SJCRH30 (cell line): ENCODE results near the gene RER1. TPM values are rescaled to one million over a fixed set of nuclear protein-coding genes. Genes with fewer than 3 reads are reported as not detected.

Experiments
- DNase-seq, 2 experiments: peaks; one replicate each; pipeline ENCODE4 v3.0.0-alpha.2; 2015 to 2020
- H3K27ac ChIP-seq: fragments of 250-450 bp; sonication (Bioruptor Pico); 2 replicates; pipeline ENCODE4 v1.5.1; 2020; ENCODE audit warnings: mild to moderate bottlenecking, moderate library complexity
- H3K27me3 ChIP-seq: fragments of 250-450 bp; sonication (Bioruptor Pico); 2 replicates; pipeline ENCODE4 v1.5.1; 2020; ENCODE audit warnings: mild to moderate bottlenecking, moderate library complexity
- H3K36me3 ChIP-seq: fragments of 250-450 bp; sonication (Bioruptor Pico); 2 replicates; pipeline ENCODE4 v1.5.1; 2020; ENCODE audit warnings: mild to moderate bottlenecking, moderate library complexity
- H3K4me1 ChIP-seq: fragments of 250-450 bp; sonication (Bioruptor Pico); 2 replicates; pipeline ENCODE4 v1.5.1; 2020; ENCODE audit warnings: mild to moderate bottlenecking, moderate library complexity
- H3K4me3 ChIP-seq: fragments of 250-450 bp; sonication (Bioruptor Pico); 2 replicates; pipeline ENCODE4 v1.5.1; 2020; ENCODE audit warnings: mild to moderate bottlenecking, moderate library complexity
- H3K9me3 ChIP-seq: fragments of 250-450 bp; sonication (Bioruptor Pico); replicated peaks from 2 replicates; pipeline ENCODE4 v1.5.1; 2020; ENCODE audit warnings: mild to moderate bottlenecking, moderate library complexity
- total RNA-seq: library from RNA; depleted of rRNA; stranded (reverse); fragments of >200 nt; shearing (Covaris generic); gene quantifications from 2 replicates; pipeline ENCODE4 v1.2.3, GENCODE V29; 2014

RER1 gene
- total RNA-seq, 1 experiment from 2014 or later, result 145 TPM

DNA sequence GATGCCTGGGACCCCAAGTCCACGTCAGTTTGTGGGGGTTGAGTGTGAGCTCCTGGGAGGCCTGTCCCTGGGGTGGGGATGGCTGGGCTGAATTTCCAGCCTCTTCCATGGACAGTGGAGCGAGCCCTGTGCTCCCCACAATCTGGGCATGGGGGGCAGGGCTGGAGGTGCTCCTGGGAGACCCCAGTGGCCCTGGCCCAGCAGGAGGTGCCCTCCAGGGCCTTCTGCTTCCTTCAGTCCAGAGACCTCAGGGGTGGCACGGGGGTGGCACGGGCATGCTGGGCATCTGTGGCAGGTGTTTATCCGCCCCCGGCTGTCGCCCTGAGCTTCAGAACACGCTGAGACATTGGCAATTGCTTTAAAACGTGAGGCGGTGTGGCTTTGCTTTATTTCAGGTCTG lies 41.1 kb upstream of the RER1 start:
- H3K4me3 ChIP-seq, result no peak overlapping the region
- H3K27ac ChIP-seq, result no peak overlapping the region
- DNase-seq, result no peak
- no peaks in the 10 kb centered on the region for H3K36me3 ChIP-seq
- peaks cover 13% of the 10 kb centered on the region for H3K4me1 ChIP-seq
- peaks cover 20% of the 10 kb centered on the region for H3K27me3 ChIP-seq
- H3K9me3 ChIP-seq, result no peaks in the 10 kb centered on the region

DNA sequence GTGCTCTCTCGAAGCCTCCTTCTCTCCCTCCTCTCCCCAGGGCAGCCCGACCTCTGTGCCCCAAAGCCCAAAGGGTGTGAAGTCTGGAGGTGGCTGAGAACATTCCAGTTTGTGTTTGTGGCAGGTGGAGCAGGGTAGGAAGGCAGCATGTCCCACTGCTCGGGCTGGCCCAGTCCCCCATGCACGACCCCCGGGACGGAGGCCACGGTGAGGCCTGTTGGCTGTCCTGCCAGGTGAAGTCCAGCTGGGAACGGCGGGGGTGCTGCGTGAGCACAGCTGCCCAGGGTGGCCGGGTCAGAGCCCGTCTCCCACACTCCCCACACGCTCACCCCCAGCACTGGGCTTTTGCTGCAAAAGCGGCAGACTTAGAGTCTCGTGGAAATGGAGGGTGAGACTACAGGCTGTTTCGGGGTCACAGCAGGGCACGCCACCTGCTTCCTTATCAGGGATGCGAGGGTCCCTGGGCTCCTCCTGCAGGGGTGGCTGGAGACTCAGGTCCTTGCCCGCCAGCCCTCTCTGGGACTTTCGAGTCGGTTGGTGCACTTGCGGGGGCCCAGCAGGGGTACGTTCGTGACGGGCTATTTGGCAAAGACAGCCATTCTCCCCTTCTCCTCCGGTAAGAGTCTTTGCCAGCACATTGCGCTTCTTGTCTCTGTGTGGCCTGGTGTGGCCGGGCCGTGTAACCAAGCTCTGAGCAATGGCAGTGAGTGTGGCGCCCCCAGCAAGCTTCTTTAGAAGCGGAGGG lies 40.6 kb upstream of the RER1 start:
- no peak overlapping the region for H3K27ac ChIP-seq
- H3K27me3 ChIP-seq, result peaks cover 20% of the 10 kb centered on the region
- no peaks in the 10 kb centered on the region for H3K9me3 ChIP-seq
- H3K36me3 ChIP-seq, result no peaks in the 10 kb centered on the region
- H3K4me3 ChIP-seq, result no peak overlapping the region
- no peak for DNase-seq
- H3K4me1 ChIP-seq, result peaks cover 16% of the 10 kb centered on the region

DNA sequence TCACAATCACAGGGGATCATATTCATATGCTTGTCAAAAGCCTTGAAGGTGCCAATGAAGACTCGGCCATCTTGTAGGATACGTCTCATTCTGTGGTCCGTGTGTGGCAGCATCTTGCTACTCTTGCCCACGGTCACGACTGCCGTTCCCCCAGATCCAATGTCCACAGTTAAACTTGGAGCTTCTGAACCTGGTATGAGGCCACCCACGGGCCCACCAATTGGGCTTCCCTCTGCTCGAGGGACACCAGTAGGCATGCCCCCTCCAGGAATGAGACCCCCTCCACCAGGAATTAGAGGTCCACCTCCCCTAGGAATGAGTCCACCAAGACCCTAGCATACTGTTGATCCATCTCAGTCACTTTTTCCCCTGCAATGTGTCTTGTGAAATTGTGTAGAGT lies 39.9 kb upstream of the RER1 start:
- Histone ChIP-seq H3K36me3 (no peaks in the 10 kb centered on the region), H3K27me3 (peaks cover 20% of the 10 kb centered on the region), H3K4me1 (peaks cover 16% of the 10 kb centered on the region), H3K4me3 (no peak overlapping the region), H3K9me3 (no peaks in the 10 kb centered on the region), H3K27ac (no peak overlapping the region)
- DNase-seq, result no peak

DNA sequence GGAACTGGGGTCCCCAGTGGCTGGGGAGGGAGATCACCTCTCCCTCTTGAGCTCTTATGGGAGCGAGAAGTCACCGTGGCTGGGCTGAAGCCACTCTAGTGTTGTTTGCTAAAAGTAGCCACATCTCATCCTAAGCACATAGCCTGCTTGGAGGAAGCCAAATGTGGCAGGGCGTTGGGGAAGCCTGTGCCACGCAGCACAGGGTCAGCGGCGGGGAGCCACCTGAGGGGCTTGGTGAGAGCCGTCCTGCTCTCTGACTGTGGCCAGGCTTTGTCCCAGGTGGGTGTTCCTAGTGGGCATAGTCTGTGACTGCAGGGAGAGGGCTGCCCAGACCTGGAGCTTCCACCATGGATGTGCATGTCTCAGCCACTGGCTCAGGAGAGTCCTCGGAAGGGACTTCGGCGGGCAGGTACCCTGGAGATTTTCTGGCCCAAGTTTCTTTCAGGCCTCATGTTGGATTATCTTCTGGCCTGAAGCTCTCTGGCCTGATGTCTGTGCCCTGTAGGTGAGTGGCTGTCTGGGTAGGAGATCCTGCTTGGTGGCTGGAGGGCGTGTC lies 39.2 kb upstream of the RER1 start:
- H3K4me3 ChIP-seq, result no peak overlapping the region
- no peaks in the 10 kb centered on the region for H3K36me3 ChIP-seq
- no peak overlapping the region for H3K27ac ChIP-seq
- H3K27me3 ChIP-seq, result peaks cover 20% of the 10 kb centered on the region
- peaks cover 16% of the 10 kb centered on the region for H3K4me1 ChIP-seq
- no peak for DNase-seq
- H3K9me3 ChIP-seq, result no peaks in the 10 kb centered on the region

DNA sequence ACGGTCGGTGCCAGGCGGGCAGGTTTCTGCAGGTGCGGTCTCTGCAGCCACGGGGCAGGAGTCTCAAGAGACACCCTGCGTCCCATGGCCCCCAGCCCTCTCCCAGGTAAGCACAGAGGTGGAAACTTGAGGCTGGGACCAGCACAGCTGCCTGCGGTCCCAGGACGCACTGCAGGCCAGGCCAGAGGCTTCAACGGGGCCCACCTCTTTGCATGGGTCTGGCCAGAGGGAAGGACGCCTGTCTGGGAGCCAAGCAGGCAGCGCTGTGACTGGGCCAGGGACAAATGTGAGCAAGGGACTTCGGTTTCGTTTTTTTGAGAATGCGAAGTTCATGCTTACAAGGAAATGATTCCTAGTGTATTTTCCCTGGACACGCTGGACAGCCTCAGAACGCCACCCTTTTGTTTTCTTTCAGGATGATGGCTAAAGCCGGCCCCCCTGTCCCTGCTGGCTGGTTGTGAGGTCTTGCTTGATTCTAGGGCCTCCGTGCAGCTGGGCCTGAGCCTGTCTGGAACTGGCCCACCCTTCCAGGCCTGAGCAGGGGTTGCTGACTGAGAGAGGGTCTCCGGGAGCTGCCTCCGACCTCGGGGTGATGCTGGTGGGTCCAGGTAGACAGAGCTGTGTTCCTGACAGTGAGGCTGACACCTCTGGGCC lies 38.6 kb upstream of the RER1 start:
- Histone ChIP-seq H3K4me3 (no peak overlapping the region), H3K27me3 (peaks cover 20% of the 10 kb centered on the region), H3K4me1 (peaks cover 16% of the 10 kb centered on the region), H3K27ac (no peak overlapping the region), H3K9me3 (no peaks in the 10 kb centered on the region), H3K36me3 (no peaks in the 10 kb centered on the region)
- DNase-seq, result no peak

DNA sequence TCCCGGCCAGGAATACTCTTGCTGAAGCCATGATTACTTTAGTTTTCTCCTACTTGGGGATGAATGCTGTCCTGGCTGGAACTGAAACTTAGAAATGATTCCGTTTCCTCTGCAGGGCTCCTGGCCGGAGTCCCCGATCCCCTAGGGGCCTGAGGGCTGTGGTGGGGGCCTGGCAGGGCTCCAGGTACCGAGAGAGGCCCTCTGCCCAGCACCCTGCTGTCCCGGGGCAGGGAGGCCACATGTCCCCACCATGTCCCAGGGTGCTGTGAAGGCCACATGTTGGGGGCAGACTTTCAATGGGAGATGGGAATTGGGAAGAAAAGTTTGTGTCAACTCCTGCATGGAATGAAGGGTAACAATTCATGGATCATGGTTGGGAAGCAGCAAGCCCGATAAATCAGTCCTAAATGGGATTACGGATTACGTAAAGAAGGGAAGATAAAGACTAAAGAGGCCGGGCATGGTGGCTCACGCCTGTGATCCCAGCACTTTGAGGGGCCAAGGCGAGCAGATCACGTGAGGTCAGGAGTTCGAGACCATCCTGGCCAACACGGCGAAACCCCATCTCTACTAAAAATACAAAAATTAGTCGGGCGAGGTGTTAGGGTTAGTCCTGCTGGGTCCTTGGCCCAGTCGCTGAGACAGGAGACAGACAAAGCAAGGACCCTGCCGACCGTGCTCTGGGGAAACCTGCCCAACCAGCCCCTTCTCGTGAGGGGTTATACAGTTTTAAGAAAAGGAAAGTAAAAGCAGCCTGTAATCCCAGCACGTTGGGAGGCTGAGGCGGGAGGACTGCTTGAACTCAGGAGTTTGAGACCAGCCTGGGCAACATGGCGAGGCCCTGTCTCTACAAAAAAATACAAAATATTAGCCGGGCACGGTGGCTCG lies 37.8 kb upstream of the RER1 start:
- no peak overlapping the region for H3K27ac ChIP-seq
- H3K36me3 ChIP-seq, result no peaks in the 10 kb centered on the region
- peaks cover 20% of the 10 kb centered on the region for H3K27me3 ChIP-seq
- peaks cover 16% of the 10 kb centered on the region for H3K4me1 ChIP-seq
- no peaks in the 10 kb centered on the region for H3K9me3 ChIP-seq
- H3K4me3 ChIP-seq, result no peak overlapping the region
- no peak for DNase-seq

DNA sequence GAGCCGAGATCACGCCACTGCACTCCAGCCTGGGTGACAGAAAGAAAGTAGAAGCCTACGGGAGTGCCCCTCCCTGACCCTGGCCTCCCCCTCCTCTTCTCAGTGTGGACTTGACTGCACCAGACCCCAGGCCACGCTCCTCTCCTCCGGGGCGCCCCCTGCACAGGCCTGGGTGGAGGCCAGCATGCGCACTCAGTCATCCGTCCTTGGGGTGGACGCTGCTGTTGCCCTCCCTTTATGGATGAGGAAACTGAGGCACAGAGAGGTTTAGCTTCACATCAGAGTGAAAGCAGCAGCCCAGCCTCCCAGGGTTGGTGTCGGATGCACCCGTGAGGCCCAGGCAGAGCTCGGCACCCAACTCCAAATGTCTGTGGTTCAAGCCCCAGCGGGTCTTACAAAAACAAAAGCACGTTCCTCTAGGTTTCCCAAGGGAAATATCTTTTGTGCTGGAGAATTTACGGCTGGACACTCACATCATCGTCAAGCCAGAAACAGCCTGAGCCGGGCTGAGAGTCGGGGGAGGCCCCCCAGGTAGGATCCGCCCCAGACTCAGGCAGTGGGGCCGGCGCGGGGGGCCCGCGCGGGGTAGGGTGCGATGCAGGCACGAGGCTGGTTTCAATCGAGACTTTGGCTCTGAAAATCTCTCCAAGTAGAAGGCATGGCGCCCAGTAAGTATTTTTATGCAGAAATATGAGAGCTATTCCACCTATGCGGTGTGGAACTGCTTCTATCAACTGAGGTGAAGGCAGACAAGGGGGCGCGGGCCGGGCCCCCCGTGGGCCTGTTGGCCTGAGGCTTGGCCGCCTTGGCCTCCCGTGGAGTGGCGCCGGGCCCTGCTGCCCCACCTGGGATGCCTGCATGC lies 36.9 kb upstream of the RER1 start:
- Histone ChIP-seq H3K9me3 (no peaks in the 10 kb centered on the region), H3K27ac (no peak overlapping the region; the same call in 1 of the 2 replicates), H3K27me3 (peaks cover 20% of the 10 kb centered on the region), H3K4me3 (no peak overlapping the region), H3K4me1 (peaks cover 16% of the 10 kb centered on the region), H3K36me3 (no peaks in the 10 kb centered on the region)
- DNase-seq, result no peak

DNA sequence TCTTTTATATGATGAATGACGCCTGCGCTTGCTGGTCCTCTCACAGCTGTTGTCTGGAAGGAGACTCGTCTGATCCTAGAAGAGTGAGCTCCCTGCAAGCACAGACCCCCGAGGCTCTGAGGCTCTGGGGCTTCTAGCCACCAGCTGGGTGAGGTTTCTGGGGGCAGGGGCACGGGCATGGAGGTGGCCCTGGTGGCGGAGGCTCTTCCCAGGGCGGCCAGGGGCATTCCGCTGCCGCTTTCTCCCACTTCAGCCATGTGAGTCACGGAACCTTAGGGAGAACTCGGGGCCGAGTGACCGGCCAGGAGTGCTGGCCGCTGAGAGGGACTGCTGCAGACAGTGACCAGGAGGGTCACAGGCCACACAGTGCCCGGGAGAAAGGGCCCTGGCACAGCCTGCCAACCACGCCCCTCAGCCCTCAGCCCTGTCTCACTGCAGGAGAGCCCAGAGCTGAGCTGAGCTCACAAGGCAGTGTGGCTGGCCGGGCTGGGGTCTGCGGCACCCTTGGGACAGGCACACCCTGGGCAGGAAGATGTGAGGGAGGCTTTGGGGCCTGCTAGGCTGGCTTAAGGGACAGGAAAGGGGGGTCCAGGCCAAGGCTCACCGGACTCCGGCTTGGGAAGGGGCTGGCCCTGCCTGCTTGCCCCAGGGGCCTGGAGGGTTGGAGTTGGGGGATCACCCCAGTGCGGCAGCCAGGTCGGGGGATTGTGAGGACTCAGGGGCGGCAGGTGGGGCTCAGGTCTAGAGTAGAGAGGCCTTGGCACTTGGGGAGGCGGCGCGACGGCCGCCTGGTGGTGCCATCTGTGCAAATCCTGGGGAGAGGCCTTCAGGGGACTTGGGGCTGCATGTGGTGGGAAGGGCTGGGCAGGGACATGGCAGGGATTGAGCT lies 36.0 kb upstream of the RER1 start:
- Histone ChIP-seq H3K4me1 (peaks cover 16% of the 10 kb centered on the region), H3K4me3 (no peak overlapping the region), H3K36me3 (no peaks in the 10 kb centered on the region), H3K9me3 (no peaks in the 10 kb centered on the region), H3K27me3 (peaks cover 20% of the 10 kb centered on the region), H3K27ac (no peak overlapping the region; the same call in 1 of the 2 replicates)
- peak in 1 of 2 experiments; percentile 46 for DNase-seq

DNA sequence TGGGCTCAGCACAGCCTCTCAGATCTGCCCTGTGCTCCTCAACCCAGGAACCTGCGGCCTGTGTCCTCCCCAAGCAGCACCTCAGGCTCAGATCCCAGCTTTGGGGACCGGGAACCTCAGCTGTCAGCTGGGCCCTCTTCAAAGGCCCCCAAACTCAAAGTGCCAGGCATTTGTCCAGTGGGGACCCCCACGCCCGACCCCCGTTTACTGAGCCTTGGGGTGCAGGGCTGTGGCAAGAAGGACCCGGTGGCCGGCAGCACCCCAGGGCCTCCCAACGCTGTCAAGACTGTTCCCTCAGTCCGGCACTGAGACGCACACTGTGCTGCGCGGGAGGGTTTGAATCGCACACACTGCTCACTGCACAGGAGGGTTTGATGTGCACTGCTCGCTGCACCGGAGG lies 35.2 kb upstream of the RER1 start:
- peaks cover 16% of the 10 kb centered on the region for H3K4me1 ChIP-seq
- peaks cover 14% of the 10 kb centered on the region; the same call in 1 of the 2 replicates for H3K27me3 ChIP-seq
- no peaks in the 10 kb centered on the region for H3K36me3 ChIP-seq
- H3K9me3 ChIP-seq, result no peaks in the 10 kb centered on the region
- no peak for DNase-seq
- no peak overlapping the region for H3K27ac ChIP-seq
- no peak overlapping the region for H3K4me3 ChIP-seq

DNA sequence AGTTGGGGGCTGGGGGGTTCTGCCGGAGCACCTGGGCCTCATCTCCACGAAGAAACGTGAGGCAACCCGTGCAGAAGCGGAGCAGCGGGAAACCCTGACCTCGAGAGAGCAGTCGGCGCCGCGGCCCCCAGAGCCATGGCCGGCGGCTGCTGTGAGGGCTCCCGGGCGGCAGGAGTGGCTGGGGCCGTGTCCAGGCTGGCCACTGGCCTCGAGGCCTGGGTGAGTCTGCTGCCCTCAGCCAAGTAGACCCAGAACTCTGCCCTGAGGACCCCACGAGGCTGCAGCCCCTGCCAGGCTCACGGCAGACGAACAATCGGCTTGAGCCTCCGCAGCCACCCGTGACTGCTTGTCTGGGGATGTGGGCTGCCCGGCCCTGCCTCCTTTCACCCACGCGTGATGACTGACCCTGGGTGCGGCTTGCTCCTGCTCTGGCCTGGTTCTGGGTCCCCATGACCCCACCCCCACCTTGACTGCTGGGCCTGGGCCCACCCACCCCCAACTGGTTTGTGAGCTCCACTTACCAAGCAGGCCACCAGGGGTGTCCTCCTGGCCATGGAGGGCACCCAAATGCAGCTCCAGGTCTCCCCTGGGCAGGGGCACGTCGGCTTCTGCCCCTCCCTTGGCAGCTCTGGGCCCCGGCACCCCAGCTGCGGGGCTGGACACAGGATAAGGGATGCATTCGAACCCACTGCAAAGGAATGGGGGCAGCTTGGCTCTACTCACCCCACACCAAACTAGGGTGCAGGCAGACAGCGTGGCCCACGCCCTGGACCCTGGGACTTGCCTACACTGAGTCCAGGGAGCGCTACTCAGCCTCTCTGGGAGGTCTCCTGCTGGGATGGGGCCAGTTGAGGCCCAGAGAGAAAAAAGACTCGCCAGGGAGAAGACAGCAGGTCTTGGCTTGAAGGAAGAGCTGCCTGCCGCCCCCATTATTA lies 34.5 kb upstream of the RER1 start:
- DNase-seq, result no peak
- Histone ChIP-seq H3K27me3 (peaks cover 14% of the 10 kb centered on the region; the same call in 1 of the 2 replicates), H3K9me3 (no peaks in the 10 kb centered on the region), H3K4me3 (no peak overlapping the region), H3K36me3 (no peaks in the 10 kb centered on the region), H3K4me1 (peaks cover 16% of the 10 kb centered on the region), H3K27ac (no peak overlapping the region)

DNA sequence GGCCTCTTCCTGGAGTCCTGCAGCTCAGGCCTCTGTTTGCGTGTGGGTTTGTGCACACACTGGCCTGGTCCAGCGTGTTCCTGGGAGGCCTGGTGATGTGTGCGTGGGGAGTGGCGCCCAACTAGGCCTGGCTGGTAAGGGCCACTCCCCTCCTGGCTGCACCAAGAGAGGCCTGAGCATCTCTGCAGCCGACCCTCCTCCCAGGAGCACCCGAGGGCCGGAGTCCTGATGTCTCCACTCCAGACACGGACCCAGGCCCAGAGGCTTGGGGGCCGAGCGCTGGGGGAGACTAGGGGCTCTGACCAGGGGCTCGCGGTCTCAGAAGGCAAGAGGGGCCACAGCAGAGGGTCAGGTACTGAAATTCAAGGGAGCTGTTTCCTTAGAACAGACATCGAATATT lies 33.6 kb upstream of the RER1 start:
- H3K9me3 ChIP-seq, result 0 out of 2 replicates have a peak, but pooled peaks cover under 1% of the 10 kb centered on the region
- no peaks in the 10 kb centered on the region for H3K36me3 ChIP-seq
- H3K4me1 ChIP-seq, result peaks cover 16% of the 10 kb centered on the region
- DNase-seq, result no peak
- H3K27ac ChIP-seq, result no peak overlapping the region
- no peak overlapping the region for H3K4me3 ChIP-seq
- H3K27me3 ChIP-seq, result peaks cover 6% of the 10 kb centered on the region; the same call in 1 of the 2 replicates
